ENCODE results near the gene ASIC1.
"Not testable (repeated sequence)": the region's sequence is repeated elsewhere in the genome, so short reads cannot be mapped to it uniquely, and the experiment has no call there.

The ASIC1 gene

GRCh38 chr12:50057000-50057841 is at the start of gene ASIC1:
ASIC1 (plus strand) TSS chr12:50057596; CDS start chr12:50058767, 1,171 bp downstream.
- DNase-seq = peak; percentile 61

- peak; percentile 23 for DNase-seq
Measured at GRCh38 chr12:50013361-50014147, 43.8 kb upstream of the ASIC1 start.

- no peak for DNase-seq
Measured at GRCh38 chr12:50014342-50014741, 43.1 kb upstream of the ASIC1 start.

- no peak for DNase-seq
Measured at GRCh38 chr12:50016501-50017475, 40.6 kb upstream of the ASIC1 start.

- DNase-seq = no peak
Measured at GRCh38 chr12:50017641-50018040, 39.8 kb upstream of the ASIC1 start.

GRCh38 chr12:50018154-50018553 is 39.2 kb upstream of the ASIC1 start:
- DNase-seq = no peak

- no peak for DNase-seq
Measured at GRCh38 chr12:50018968-50019367, 38.4 kb upstream of the ASIC1 start.

GRCh38 chr12:50019524-50019923 is 37.9 kb upstream of the ASIC1 start:
- no peak for DNase-seq

- DNase-seq = no peak
Measured at GRCh38 chr12:50021031-50021430, 36.4 kb upstream of the ASIC1 start.

GRCh38 chr12:50022903-50023302 is 34.5 kb upstream of the ASIC1 start:
- no peak for DNase-seq

- no peak for DNase-seq
Measured at GRCh38 chr12:50024227-50024626, 33.2 kb upstream of the ASIC1 start.

- DNase-seq = peak; percentile 20
Measured at GRCh38 chr12:50024805-50025186, 32.6 kb upstream of the ASIC1 start.

GRCh38 chr12:50025187-50026059 is 32.0 kb upstream of the ASIC1 start, which contains the start of gene RACGAP1:
RACGAP1 (minus strand) TSS chr12:50025494; CDS start chr12:50016715, 8,779 bp downstream.
- peak; percentile 98 for DNase-seq

- no peak for DNase-seq
Measured at GRCh38 chr12:50026691-50027090, 30.7 kb upstream of the ASIC1 start.

GRCh38 chr12:50030449-50030848 is 26.9 kb upstream of the ASIC1 start:
- DNase-seq = not testable (repeated sequence)

- no peak for DNase-seq
Measured at GRCh38 chr12:50032515-50032853, 24.9 kb upstream of the ASIC1 start.

GRCh38 chr12:50032854-50033581 is 24.4 kb upstream of the ASIC1 start:
- DNase-seq = no peak

GRCh38 chr12:50038336-50038735 is 19.1 kb upstream of the ASIC1 start:
- DNase-seq = no peak

GRCh38 chr12:50039151-50039835 is 18.1 kb upstream of the ASIC1 start:
- peak; percentile 87 for DNase-seq

- DNase-seq = no peak
Measured at GRCh38 chr12:50040657-50041056, 16.7 kb upstream of the ASIC1 start.
